Activated T-cell treated with anti-CD3 and anti-CD28 coated beads, Interleukin-2, amount 50 U/mL, for 72 hours (primary cell): ENCODE data around the gene ACADSB. TPM values are rescaled to one million over a fixed set of nuclear protein-coding genes. Genes with fewer than 3 reads are reported as not detected.
A peak's percentile ranks its signal among the peaks of the same experiment; 100 is the strongest.

Source experiments
- ATAC-seq, 2 donors: fragments of 150-1000 bp; cut with Tn5 transposase; replicated peaks in 1 of 2; 2 replicates each; pipeline ENCODE4 v1.10.0; 2021; ENCODE audit warnings: moderate library complexity in 2 of 2, mild to moderate bottlenecking in 1 of 2
- DNase-seq, 2 donors: peaks; one replicate each; pipeline ENCODE4 v3.0.0; 2021 to 2022; ENCODE audit warnings: mixed read lengths in 1 of 2
- H3K27ac Mint-ChIP-seq: one replicate; pipeline ENCODE4 v1.8.0; 2022; ENCODE audit warnings: mild to moderate bottlenecking, moderate library complexity, mixed read lengths
- H3K27me3 Mint-ChIP-seq: one replicate; pipeline ENCODE4 v1.8.0; 2022; ENCODE audit warnings: low read depth, mixed read lengths
- H3K36me3 Mint-ChIP-seq, 2 donors: one replicate each; pipeline ENCODE4 v1.8.0; 2022; ENCODE audit warnings: mixed read lengths in 2 of 2, mild to moderate bottlenecking in 1 of 2; ENCODE audit not compliant: insufficient read depth in 2 of 2
- H3K4me1 Mint-ChIP-seq: one replicate; pipeline ENCODE4 v1.8.0; 2022; ENCODE audit warnings: low read depth, mixed read lengths
- H3K4me3 Mint-ChIP-seq, 2 donors: one replicate each; pipeline ENCODE4 v1.8.0; 2022; ENCODE audit warnings: mild to moderate bottlenecking in 2 of 2, mixed read lengths in 2 of 2, moderate library complexity in 2 of 2
- H3K9me3 Mint-ChIP-seq, 2 donors: one replicate each; pipeline ENCODE4 v1.8.0; 2022; ENCODE audit warnings: mixed read lengths in 2 of 2
- total RNA-seq, 2 donors: library from RNA; stranded (reverse); gene quantifications; one replicate each; pipeline ENCODE4 v1.2.3, GENCODE V29; 2022

ACADSB gene
- total RNA-seq, 2 donors from 2014 or later: 24.4 to 29.8 TPM

GRCh38 chr10:123009105-123009820 is 457 bp downstream of the ACADSB start:
- H3K27ac Mint-ChIP-seq: peak overlapping the region; percentile 99
- no peaks in the 10 kb centered on the region for H3K27me3 Mint-ChIP-seq
- DNase-seq (peak; percentile 9 to 20), ATAC-seq (no peak)
- peak overlapping the region; percentile 95 to 98 for H3K4me3 Mint-ChIP-seq
- peaks cover 8 to 11% of the 10 kb centered on the region in 2 donors for H3K36me3 Mint-ChIP-seq
- H3K4me1 Mint-ChIP-seq: peaks cover 50% of the 10 kb centered on the region
- no peaks in the 10 kb centered on the region for H3K9me3 Mint-ChIP-seq

GRCh38 chr10:123011987-123012386 is 3.2 kb downstream of the ACADSB start:
- Mint-ChIP-seq H3K36me3 (peaks cover 8 to 11% of the 10 kb centered on the region in 2 donors), H3K4me3 (no peak overlapping the region), H3K27me3 (no peaks in the 10 kb centered on the region), H3K4me1 (peaks cover 34% of the 10 kb centered on the region), H3K27ac (no peak overlapping the region), H3K9me3 (no peaks in the 10 kb centered on the region)
- DNase-seq (no peak), ATAC-seq (no peak)

DNA sequence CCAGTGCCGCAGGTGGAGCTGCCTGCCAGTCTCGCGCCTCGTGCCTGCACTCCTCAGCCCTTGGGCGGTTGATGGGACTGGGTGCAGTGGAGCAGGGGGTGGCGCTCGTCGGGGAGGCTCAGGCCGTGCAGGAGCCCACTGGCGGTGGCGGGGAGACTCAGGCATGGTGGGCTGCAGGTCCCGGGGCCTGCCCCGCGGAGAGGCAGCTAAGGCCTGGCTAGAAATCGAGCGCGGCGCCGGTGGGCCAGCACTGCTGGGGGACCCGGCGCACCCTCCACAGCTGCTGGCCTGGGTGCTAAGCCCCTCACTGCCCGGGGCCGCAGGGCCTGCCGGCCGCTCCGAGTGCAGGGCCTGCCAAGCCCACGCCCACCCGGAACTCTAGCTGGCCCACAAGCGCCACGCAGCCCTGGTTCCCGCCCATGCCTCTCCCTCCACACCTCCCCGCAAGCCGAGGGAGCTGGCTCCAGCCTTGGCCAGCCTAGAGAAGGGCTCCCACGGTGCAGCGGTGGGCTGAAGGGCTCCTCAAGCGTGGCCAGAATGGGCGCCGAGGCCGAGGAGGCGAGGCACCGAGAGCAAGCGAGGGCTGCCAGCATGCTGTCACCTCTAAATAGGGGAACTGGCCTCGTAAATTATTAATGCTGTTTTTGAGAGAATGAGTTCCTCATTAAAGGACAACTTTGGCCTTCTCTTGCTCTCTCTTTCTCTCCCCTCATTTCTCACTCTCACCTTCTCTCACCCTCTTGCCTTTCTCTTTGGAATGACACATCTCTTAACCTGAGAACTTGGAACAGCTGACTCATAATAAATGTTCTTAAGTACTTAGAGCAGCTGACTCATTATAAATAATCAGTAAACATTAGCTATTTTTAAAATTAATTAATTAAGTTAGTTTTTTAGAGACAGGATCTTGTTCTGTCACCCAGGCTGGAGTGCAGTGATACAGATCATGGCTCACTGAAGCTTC is 4.9 kb downstream of the ACADSB start:
- no peak overlapping the region for H3K27ac Mint-ChIP-seq
- peaks cover 24% of the 10 kb centered on the region for H3K4me1 Mint-ChIP-seq
- H3K9me3 Mint-ChIP-seq: no peaks in the 10 kb centered on the region
- no peak overlapping the region for H3K4me3 Mint-ChIP-seq
- no peak for DNase-seq
- peaks cover 2 to 4% of the 10 kb centered on the region in 2 donors for H3K36me3 Mint-ChIP-seq
- ATAC-seq: no peak
- no peaks in the 10 kb centered on the region for H3K27me3 Mint-ChIP-seq

DNA sequence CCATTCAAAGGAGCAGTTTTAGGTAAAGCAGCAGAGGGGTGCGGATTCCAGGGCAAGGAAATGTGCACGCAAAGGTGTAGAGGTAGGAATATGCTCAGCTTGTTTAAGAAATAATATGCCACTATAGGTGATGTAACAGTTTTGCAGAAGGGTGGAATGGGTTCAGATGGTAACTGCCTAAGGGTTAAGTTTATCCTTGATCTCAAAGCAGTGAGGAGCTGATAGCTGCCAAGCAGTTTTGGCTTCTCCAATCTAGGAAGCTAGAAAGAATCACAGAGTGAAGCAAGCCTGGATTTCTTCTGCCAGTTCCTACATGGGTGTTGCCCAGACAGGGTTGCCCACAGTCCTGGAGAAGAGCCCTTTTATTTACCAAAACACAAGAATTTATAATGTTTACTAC is 6.0 kb downstream of the ACADSB start:
- DNase-seq (no peak), ATAC-seq (no peak)
- no peak overlapping the region for H3K4me3 Mint-ChIP-seq
- peaks cover 16% of the 10 kb centered on the region for H3K4me1 Mint-ChIP-seq
- peaks cover 2 to 3% of the 10 kb centered on the region in 2 donors for H3K36me3 Mint-ChIP-seq
- no peak overlapping the region for H3K27ac Mint-ChIP-seq
- H3K27me3 Mint-ChIP-seq: no peaks in the 10 kb centered on the region
- H3K9me3 Mint-ChIP-seq: no peaks in the 10 kb centered on the region

DNA sequence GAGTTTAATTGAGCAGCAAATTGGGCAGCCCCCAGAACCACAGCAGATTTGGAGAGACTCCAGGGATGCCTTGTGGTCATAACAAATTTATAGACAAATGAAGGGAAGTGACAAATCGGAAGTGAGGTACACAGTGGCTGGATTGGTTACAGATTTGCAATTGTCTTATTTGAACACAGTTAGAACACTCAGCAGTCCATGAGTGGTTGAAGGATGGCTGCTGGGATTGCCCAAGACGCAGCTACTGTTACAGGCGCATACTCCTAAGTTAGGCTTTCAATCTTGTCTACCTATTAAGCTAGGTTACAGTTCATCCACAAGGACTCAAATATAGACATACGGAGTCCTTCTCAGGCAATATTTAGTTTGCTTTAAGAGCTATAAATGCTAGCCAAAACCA is 7.4 kb downstream of the ACADSB start:
- H3K9me3 Mint-ChIP-seq: no peaks in the 10 kb centered on the region
- H3K27ac Mint-ChIP-seq: no peak overlapping the region
- DNase-seq (no peak), ATAC-seq (no peak)
- H3K4me3 Mint-ChIP-seq: no peak overlapping the region
- H3K27me3 Mint-ChIP-seq: no peaks in the 10 kb centered on the region
- peaks cover 4% of the 10 kb centered on the region for H3K4me1 Mint-ChIP-seq
- peaks cover 2 to 3% of the 10 kb centered on the region in 2 donors for H3K36me3 Mint-ChIP-seq

DNA sequence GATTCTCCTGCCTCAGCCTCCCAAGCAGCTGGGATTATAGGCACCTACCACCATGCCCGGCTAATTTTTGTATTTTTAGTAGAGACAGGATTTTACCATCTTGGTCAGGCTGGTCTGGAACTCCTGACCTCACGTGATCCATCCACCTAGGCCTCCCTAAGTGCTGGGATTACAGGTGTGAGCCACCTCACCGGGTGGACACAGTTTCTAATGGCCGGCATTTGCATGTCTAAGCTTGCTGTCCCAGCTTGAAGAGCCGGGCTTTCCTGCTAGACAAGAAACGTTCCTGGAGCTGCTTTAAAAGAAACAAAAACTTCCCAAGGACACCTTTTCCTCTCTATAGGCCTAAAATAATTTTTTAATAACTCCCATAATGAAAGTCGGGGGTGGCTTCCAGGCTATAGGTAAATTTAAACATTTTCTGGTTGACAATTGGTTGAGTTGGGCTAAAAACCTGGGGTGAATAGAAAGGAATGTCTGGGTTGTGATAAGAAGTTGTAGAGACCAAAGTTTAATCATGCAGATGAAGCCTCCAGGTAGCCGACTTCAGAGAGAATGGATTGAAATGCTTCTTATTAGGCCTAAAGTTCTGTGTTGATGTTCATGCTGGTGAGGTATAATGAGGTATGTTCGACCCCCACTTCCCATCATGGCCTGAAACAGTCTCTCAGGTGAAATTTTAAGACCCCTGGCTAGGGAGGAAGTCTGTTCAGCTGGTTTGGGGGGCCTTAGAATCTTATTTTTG is 8.8 kb downstream of the ACADSB start:
- Mint-ChIP-seq H3K9me3 (no peaks in the 10 kb centered on the region), H3K4me1 (peaks cover 4% of the 10 kb centered on the region), H3K27me3 (no peaks in the 10 kb centered on the region), H3K36me3 (peaks cover under 1 to 2% of the 10 kb centered on the region in 2 donors), H3K4me3 (no peak overlapping the region), H3K27ac (no peak overlapping the region)
- ATAC-seq (no peak), DNase-seq (no peak)

GRCh38 chr10:123018531-123018930 is 9.7 kb downstream of the ACADSB start:
- Mint-ChIP-seq H3K36me3 (peaks cover 0 to 2% of the 10 kb centered on the region in 2 donors), H3K4me3 (no peak overlapping the region), H3K4me1 (peaks cover 4% of the 10 kb centered on the region), H3K9me3 (no peaks in the 10 kb centered on the region), H3K27ac (no peak overlapping the region), H3K27me3 (no peaks in the 10 kb centered on the region)
- no peak for ATAC-seq
- DNase-seq: no peak

DNA sequence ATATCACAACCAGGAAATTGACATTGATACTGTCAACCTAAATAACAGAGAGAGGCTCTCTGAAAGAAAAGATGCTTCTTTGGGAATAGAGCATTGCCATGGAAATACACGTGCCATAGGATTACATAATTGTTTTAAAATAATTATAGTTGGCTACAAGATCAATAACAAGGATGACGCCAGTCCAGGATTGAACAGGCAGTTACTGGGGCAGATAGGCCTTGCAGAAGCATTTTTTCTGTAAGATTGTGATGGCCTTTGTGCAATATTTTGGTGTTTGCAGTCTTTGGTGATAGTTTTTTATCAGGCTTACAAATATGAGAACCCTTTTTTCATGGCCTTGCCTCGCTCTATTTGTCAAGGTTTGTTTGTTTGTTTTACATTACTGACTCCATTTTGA is 10.5 kb downstream of the ACADSB start:
- Mint-ChIP-seq H3K27ac (no peak overlapping the region), H3K4me1 (peaks cover 4% of the 10 kb centered on the region), H3K4me3 (no peak overlapping the region), H3K27me3 (no peaks in the 10 kb centered on the region), H3K36me3 (no peaks in the 10 kb centered on the region), H3K9me3 (no peaks in the 10 kb centered on the region)
- DNase-seq: no peak
- ATAC-seq: no peak

GRCh38 chr10:123019941-123020703 is 11.3 kb downstream of the ACADSB start:
- no peak overlapping the region for H3K27ac Mint-ChIP-seq
- H3K4me1 Mint-ChIP-seq: peaks cover 3% of the 10 kb centered on the region
- DNase-seq (no peak), ATAC-seq (no peak)
- H3K27me3 Mint-ChIP-seq: no peaks in the 10 kb centered on the region
- no peak overlapping the region for H3K4me3 Mint-ChIP-seq
- peaks cover 0 to 1% of the 10 kb centered on the region in 2 donors for H3K36me3 Mint-ChIP-seq
- H3K9me3 Mint-ChIP-seq: no peaks in the 10 kb centered on the region

GRCh38 chr10:123021517-123021916 is 12.7 kb downstream of the ACADSB start:
- Mint-ChIP-seq H3K4me1 (no peaks in the 10 kb centered on the region), H3K4me3 (no peak overlapping the region), H3K9me3 (no peaks in the 10 kb centered on the region), H3K27me3 (no peaks in the 10 kb centered on the region), H3K36me3 (peaks cover 0 to 1% of the 10 kb centered on the region in 2 donors), H3K27ac (no peak overlapping the region)
- ATAC-seq (no peak), DNase-seq (no peak)

DNA sequence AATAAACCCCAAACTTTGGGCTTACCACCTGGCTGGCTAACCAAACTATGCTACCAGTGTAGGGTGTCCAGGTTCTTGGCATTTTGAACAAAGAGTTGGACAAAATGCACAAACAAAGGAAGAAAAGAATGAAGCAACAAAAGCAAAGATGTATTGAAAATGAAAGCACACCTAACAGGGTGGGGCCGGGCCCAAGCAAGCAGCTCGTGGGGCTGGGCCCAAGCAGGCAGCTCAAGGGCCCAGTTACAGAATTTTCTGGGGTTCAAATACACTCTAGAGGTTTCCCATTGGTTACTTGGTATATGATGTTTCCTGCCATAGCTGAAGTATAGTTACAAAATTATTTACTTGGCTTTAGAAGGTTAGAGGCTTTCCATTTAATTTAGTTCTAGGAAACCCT is 15.7 kb downstream of the ACADSB start:
- H3K27me3 Mint-ChIP-seq: no peaks in the 10 kb centered on the region
- no peaks in the 10 kb centered on the region for H3K9me3 Mint-ChIP-seq
- H3K4me1 Mint-ChIP-seq: no peaks in the 10 kb centered on the region
- H3K36me3 Mint-ChIP-seq: peaks cover 0 to 1% of the 10 kb centered on the region in 2 donors
- DNase-seq (no peak), ATAC-seq (no peak)
- H3K4me3 Mint-ChIP-seq: no peak overlapping the region
- H3K27ac Mint-ChIP-seq: no peak overlapping the region

- H3K36me3 Mint-ChIP-seq: peaks cover 0 to 1% of the 10 kb centered on the region in 2 donors
- DNase-seq: no peak
Measured at GRCh38 chr10:123026302-123026701, 17.5 kb downstream of the ACADSB start.

More at GRCh38 chr10:123026302-123026701, 17.5 kb downstream of the ACADSB start:
- no peak overlapping the region for H3K27ac Mint-ChIP-seq
- no peaks in the 10 kb centered on the region for H3K9me3 Mint-ChIP-seq
- H3K27me3 Mint-ChIP-seq: no peaks in the 10 kb centered on the region
- H3K4me3 Mint-ChIP-seq: no peak overlapping the region
- no peak for ATAC-seq
- H3K4me1 Mint-ChIP-seq: no peaks in the 10 kb centered on the region
